Mesenchymal stem cell (in vitro differentiated cells and primary cell): ENCODE results near the gene AP1M1.
A peak's percentile ranks its signal among the peaks of the same experiment; 100 is the strongest.

Experiments
- DNase-seq: peaks from one replicate; pipeline ENCODE4 v3.0.0-alpha.2; 2013
- H2AFZ ChIP-seq: one replicate; pipeline ENCODE4 v1.6.1; 2013; ENCODE audit warnings: low read depth, mild to moderate bottlenecking, control low read depth, inconsistent platforms, low read length, moderate library complexity
- H2AK5ac ChIP-seq: 2 replicates; pipeline ENCODE4 v1.6.1; 2013; ENCODE audit warnings: low read length, moderate library complexity, mild to moderate bottlenecking, inconsistent platforms; ENCODE audit not compliant: severe bottlenecking
- H2BK120ac ChIP-seq: one replicate; pipeline ENCODE4 v1.6.1; 2013; ENCODE audit warnings: low read depth, mild to moderate bottlenecking, inconsistent platforms, low read length, moderate library complexity
- H2BK12ac ChIP-seq, 2 experiments: one replicate each; pipeline ENCODE4 v1.6.1; 2013; ENCODE audit warnings: inconsistent platforms in 2 of 2, low read length in 2 of 2, mild to moderate bottlenecking in 2 of 2, moderate library complexity in 2 of 2, control low read depth in 1 of 2
- H2BK15ac ChIP-seq: one replicate; pipeline ENCODE4 v1.6.1; 2013; ENCODE audit warnings: mild to moderate bottlenecking, low read depth, inconsistent platforms; ENCODE audit not compliant: poor library complexity, severe bottlenecking
- H2BK5ac ChIP-seq: 2 replicates; pipeline ENCODE4 v1.6.1; 2013; ENCODE audit warnings: low read depth, mild to moderate bottlenecking, low read length, control low read depth, inconsistent platforms; ENCODE audit not compliant: poor library complexity, severe bottlenecking
- H3K14ac ChIP-seq, 2 experiments: one replicate each; pipeline ENCODE4 v1.6.1; 2013; ENCODE audit warnings: inconsistent platforms in 2 of 2, low read length in 2 of 2, control low read depth in 1 of 2, mild to moderate bottlenecking in 1 of 2, moderate library complexity in 1 of 2
- H3K18ac ChIP-seq, 2 experiments: one replicate each; pipeline ENCODE4 v1.6.1; 2013; ENCODE audit warnings: inconsistent platforms in 2 of 2, low read length in 2 of 2, control low read depth in 1 of 2, low read depth in 1 of 2, mild to moderate bottlenecking in 1 of 2
- H3K23ac ChIP-seq, 2 experiments: one replicate each; pipeline ENCODE4 v1.6.1; 2013; ENCODE audit warnings: inconsistent platforms in 2 of 2, low read length in 2 of 2, mild to moderate bottlenecking in 2 of 2, moderate library complexity in 2 of 2, control low read depth in 1 of 2
- H3K27ac ChIP-seq: 2 replicates; pipeline ENCODE4 v1.5.1; 2013; ENCODE audit warnings: mild to moderate bottlenecking, moderate library complexity, low read length, control low read depth, inconsistent platforms; ENCODE audit not compliant: poor library complexity, severe bottlenecking
- H3K27me3 ChIP-seq, 2 experiments: 2 replicates each; pipeline versions ENCODE4 v1.6.1 to v1.7.0; 2013; ENCODE audit warnings: low read length in 2 of 2, mild to moderate bottlenecking in 2 of 2, moderate library complexity in 2 of 2, control low read depth in 1 of 2, inconsistent platforms in 1 of 2; ENCODE audit not compliant: control insufficient read depth in 1 of 2, insufficient read depth in 1 of 2
- H3K36me3 ChIP-seq, 2 experiments: 2 replicates each; pipeline versions ENCODE4 v1.6.1 to v1.7.0; 2013; ENCODE audit warnings: low read length in 2 of 2, control low read depth in 1 of 2, inconsistent platforms in 1 of 2, low read depth in 1 of 2, mild to moderate bottlenecking in 1 of 2; ENCODE audit not compliant: insufficient read depth in 2 of 2, control insufficient read depth in 1 of 2
- H3K4ac ChIP-seq, 2 experiments: one replicate each; pipeline ENCODE4 v1.6.1; 2013; ENCODE audit warnings: inconsistent platforms in 2 of 2, low read length in 2 of 2, mild to moderate bottlenecking in 2 of 2, moderate library complexity in 2 of 2, control low read depth in 1 of 2, low read depth in 1 of 2
- H3K4me1 ChIP-seq: 2 replicates; pipeline ENCODE4 v1.6.1; 2013; ENCODE audit warnings: low read depth, low read length, control low read depth; ENCODE audit not compliant: control insufficient read depth, insufficient read depth
- H3K4me2 ChIP-seq: 2 replicates; pipeline ENCODE4 v1.6.1; 2013; ENCODE audit warnings: low read length, mild to moderate bottlenecking, inconsistent platforms; ENCODE audit not compliant: poor library complexity, severe bottlenecking
- H3K4me3 ChIP-seq, 2 experiments: 2 replicates each; pipeline versions ENCODE4 v1.5.1 to v1.7.0; 2013; ENCODE audit warnings: low read length in 2 of 2, mild to moderate bottlenecking in 2 of 2, control low read depth in 1 of 2, low read depth in 1 of 2; ENCODE audit not compliant: insufficient read depth in 1 of 2
- H3K79me1 ChIP-seq: replicated peaks from 2 replicates; pipeline ENCODE4 v1.6.1; 2013; ENCODE audit warnings: mild to moderate bottlenecking, control low read depth, low read length, inconsistent platforms; ENCODE audit not compliant: poor library complexity, severe bottlenecking
- H3K9ac ChIP-seq: 2 replicates; pipeline ENCODE4 v1.7.0; 2013; ENCODE audit warnings: mild to moderate bottlenecking, low read length, moderate library complexity
- H3K9me3 ChIP-seq: 2 replicates; pipeline ENCODE4 v1.7.0; 2013; ENCODE audit warnings: mild to moderate bottlenecking, low read length; ENCODE audit not compliant: control insufficient read depth
- H4K8ac ChIP-seq: one replicate; pipeline ENCODE4 v1.6.1; 2013; ENCODE audit warnings: inconsistent platforms, mild to moderate bottlenecking, low read length, moderate library complexity
- H4K91ac ChIP-seq: one replicate; pipeline ENCODE4 v1.6.1; 2013; ENCODE audit warnings: mild to moderate bottlenecking, low read length, inconsistent platforms
- WGBS: methylation state at CpG from one replicate; pipeline ENCODE4 v1.1.7; 2013; ENCODE audit warnings: mixed read lengths; 5-methylcytosine and 5-hydroxymethylcytosine counted together

AP1M1 gene

DNA sequence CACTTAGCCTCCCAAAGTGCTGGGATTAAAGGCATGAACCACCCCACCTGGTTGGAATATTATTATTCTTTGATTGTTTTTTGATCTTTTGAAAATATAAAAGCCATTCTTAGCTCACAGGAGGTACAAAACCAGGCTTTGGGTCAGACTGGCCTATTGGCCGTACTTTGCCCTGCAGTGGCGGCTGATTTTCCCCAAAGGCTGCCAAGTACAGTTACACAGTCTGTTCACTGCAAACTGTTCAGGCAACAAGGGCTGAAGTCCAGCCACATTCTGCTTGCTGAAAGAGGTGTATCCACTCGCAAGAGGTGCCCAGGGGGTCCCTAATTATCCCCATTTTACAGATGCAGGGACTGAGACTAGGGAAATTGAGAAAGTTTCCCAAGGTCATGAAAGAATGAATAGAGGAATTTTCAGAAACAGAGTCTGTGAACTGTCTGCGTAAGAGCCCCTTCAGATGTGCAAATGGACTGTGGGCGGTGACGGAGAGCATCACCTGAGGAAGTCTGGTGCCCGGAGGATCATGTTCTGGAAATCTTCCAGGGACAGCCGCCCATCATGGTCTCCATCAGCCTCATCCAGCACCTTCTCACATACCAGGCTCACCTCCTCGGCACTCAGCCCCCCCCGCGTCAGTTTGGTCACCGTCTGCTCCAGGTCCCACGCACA is 33.4 kb upstream of the AP1M1 start:
- Histone ChIP-seq H3K4me3 (no peak overlapping the region), H2BK12ac (no peak overlapping the region), H3K14ac (no peak overlapping the region), H2AFZ (no peak overlapping the region), H3K4me2 (no peak overlapping the region), H3K9ac (no peak overlapping the region), H2BK15ac (no peak overlapping the region), H3K79me1 (no peaks in the 10 kb centered on the region), H3K9me3 (no peaks in the 10 kb centered on the region), H4K8ac (no peak overlapping the region), H3K27ac (no peak overlapping the region), H3K23ac (no peak overlapping the region), H3K4ac (no peak overlapping the region), H4K91ac (no peak overlapping the region), H3K18ac (no peak overlapping the region), H2BK120ac (no peak overlapping the region), H2BK5ac (no peak overlapping the region), H3K4me1 (peaks cover 11% of the 10 kb centered on the region), H3K27me3 (no peaks in the 10 kb centered on the region), H3K36me3 (no peaks in the 10 kb centered on the region), H2AK5ac (no peak overlapping the region)
- no peak for DNase-seq
- 92% methylated on average over 12 of the region's 13 CpGs for WGBS

DNA sequence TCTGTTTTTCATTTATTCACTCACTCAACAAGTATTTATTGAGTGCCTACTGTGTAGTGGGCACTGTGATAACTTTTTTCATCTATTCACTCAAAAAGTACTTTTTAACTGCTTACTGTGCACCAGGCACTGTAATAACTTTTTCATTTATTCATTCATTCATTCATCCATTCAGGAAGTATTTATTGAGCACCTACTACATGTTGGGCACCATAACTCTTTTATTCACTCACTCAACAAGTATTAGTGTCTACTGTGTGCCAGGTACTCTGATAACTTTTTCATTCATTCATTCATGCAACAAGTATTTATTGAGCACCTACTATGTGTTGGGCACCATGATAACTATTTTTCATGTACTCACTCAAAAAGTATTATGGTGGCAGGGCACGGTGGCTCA is 31.3 kb upstream of the AP1M1 start:
- no peak overlapping the region for H2BK15ac ChIP-seq
- H3K4me3 ChIP-seq = no peak overlapping the region
- H3K18ac ChIP-seq = no peak overlapping the region
- H3K4me2 ChIP-seq = no peak overlapping the region
- no peak overlapping the region for H2AK5ac ChIP-seq
- H3K9ac ChIP-seq = no peak overlapping the region
- H3K4me1 ChIP-seq = peaks cover under 1% of the 10 kb centered on the region
- no peaks in the 10 kb centered on the region for H3K36me3 ChIP-seq
- H4K91ac ChIP-seq = no peak overlapping the region
- H2BK120ac ChIP-seq = no peak overlapping the region
- H3K27me3 ChIP-seq = peaks cover 0 to 3% of the 10 kb centered on the region in 2 experiments
- no peak overlapping the region for H3K23ac ChIP-seq
- no peak overlapping the region for H2BK5ac ChIP-seq
- no peak overlapping the region for H2BK12ac ChIP-seq
- no peaks in the 10 kb centered on the region for H3K9me3 ChIP-seq
- no peak overlapping the region for H3K14ac ChIP-seq
- no peak for DNase-seq
- no peak overlapping the region for H3K27ac ChIP-seq
- H2AFZ ChIP-seq = no peak overlapping the region
- H3K4ac ChIP-seq = no peak overlapping the region
- H3K79me1 ChIP-seq = no peaks in the 10 kb centered on the region
- WGBS = 100% methylated on average over 1 of the region's 1 CpG
- no peak overlapping the region for H4K8ac ChIP-seq

DNA sequence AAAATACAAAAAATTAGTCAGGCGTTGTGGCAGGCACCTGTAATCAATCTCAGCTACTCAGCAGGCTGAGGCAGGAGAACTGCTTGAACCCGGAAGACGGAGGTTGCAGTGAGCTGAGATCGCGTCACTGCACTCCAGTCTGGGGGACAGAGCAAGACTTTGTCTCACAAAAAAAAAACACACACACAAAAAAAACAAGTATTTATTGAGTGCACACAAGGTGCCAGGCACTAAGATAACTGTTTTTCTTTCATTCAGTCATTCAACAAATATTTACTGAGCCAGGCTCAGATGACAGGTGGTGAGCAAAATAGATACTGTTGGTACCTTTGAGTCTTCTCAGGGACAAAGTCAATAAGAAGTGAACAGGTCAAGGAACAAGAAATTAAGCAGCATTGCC is 30.7 kb upstream of the AP1M1 start:
- Histone ChIP-seq H3K9me3 (no peaks in the 10 kb centered on the region), H3K4me1 (no peaks in the 10 kb centered on the region), H2BK12ac (no peak overlapping the region), H2AK5ac (no peak overlapping the region), H3K18ac (no peak overlapping the region), H2BK5ac (no peak overlapping the region), H4K91ac (no peak overlapping the region), H4K8ac (no peak overlapping the region), H2BK15ac (no peak overlapping the region), H3K27me3 (peaks cover 0 to 8% of the 10 kb centered on the region in 2 experiments), H3K14ac (no peak overlapping the region), H3K4me2 (no peak overlapping the region), H3K9ac (no peak overlapping the region), H2BK120ac (no peak overlapping the region), H3K27ac (no peak overlapping the region), H3K23ac (no peak overlapping the region), H2AFZ (no peak overlapping the region), H3K79me1 (no peaks in the 10 kb centered on the region), H3K4ac (no peak overlapping the region), H3K36me3 (no peaks in the 10 kb centered on the region), H3K4me3 (no peak overlapping the region)
- DNase-seq = no peak
- 98% methylated on average over 5 of the region's 5 CpGs for WGBS

DNA sequence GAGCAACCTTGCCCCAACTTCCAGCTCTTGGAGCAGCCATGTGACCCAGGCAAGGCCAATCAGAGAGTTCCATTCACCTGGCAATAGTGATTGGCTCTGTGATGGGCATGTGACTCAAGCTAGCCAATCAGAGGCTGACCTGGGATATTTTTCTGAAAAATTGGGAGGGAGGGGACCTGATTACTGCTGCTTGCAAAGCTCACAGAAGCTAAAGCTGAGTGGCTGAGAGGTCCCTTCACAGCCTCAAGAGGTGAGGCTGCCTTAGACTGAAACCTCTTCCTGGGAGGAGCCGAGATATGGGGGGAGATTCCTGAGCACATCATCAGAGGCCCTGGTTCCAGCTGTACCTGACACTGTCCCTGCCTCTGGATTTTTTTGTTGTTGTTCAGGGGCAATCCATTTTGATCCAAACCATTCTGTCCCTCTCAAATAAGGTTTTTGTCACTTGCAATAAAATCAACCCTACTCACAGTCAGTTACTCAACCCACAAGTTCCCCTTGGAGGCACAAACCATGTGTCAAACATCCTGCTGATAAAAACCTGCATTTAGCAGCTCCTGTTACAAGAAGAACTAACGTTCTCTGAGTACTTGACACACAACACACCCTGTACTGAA is 29.1 kb upstream of the AP1M1 start:
- Histone ChIP-seq H3K4me3 (no peak overlapping the region), H2BK15ac (no peak overlapping the region), H3K4ac (no peak overlapping the region), H2AFZ (no peak overlapping the region), H3K4me2 (no peak overlapping the region), H2BK120ac (no peak overlapping the region), H3K79me1 (no peaks in the 10 kb centered on the region), H3K36me3 (no peaks in the 10 kb centered on the region), H3K27me3 (peaks cover 0 to 15% of the 10 kb centered on the region in 2 experiments), H3K27ac (no peak overlapping the region), H2AK5ac (no peak overlapping the region), H4K91ac (no peak overlapping the region), H3K9ac (no peak overlapping the region), H3K9me3 (no peaks in the 10 kb centered on the region), H4K8ac (no peak overlapping the region), H3K23ac (no peak overlapping the region), H3K14ac (no peak overlapping the region), H3K18ac (no peak overlapping the region), H3K4me1 (peaks cover 6% of the 10 kb centered on the region), H2BK5ac (no peak overlapping the region), H2BK12ac (no peak overlapping the region)
- 55% methylated on average over 2 of the region's 2 CpGs for WGBS
- DNase-seq = peak; percentile 7
